Chondrocyte (in vitro differentiated cells): ENCODE results near the gene FAM53B. TPM values are rescaled to one million over a fixed set of nuclear protein-coding genes. Genes with fewer than 3 reads are reported as not detected.

Experiments used
- DNase-seq: peaks from one replicate; pipeline ENCODE4 v3.0.0; 2021; ENCODE audit warnings: mixed read lengths, low spot score
- H3K27ac Mint-ChIP-seq: one replicate; pipeline ENCODE4 v1.8.0; 2021; ENCODE audit warnings: mild to moderate bottlenecking, moderate library complexity, mixed read lengths; ENCODE audit not compliant: unreplicated experiment
- H3K27me3 Mint-ChIP-seq: 2 replicates; pipeline ENCODE4 v1.8.0; 2021; ENCODE audit warnings: low read depth, mixed read lengths
- H3K36me3 Mint-ChIP-seq: 2 replicates; pipeline ENCODE4 v1.8.0; 2021; ENCODE audit warnings: low read depth, mixed read lengths
- H3K4me1 Mint-ChIP-seq: 2 replicates; pipeline ENCODE4 v1.8.0; 2021; ENCODE audit warnings: low read depth, mild to moderate bottlenecking, mixed read lengths
- H3K4me3 Mint-ChIP-seq: one replicate; pipeline ENCODE4 v1.8.0; 2021; ENCODE audit warnings: mild to moderate bottlenecking, moderate library complexity, mixed read lengths; ENCODE audit not compliant: unreplicated experiment
- H3K9me3 Mint-ChIP-seq: 2 replicates; pipeline ENCODE4 v1.8.0; 2021; ENCODE audit warnings: low read depth, mixed read lengths
- total RNA-seq: library from RNA; stranded (reverse); gene quantifications from 3 replicates; pipeline ENCODE4 v1.2.1, GENCODE V29; 2021
- TF ChIP-seq, protein P1 (sequence below): fragments of 200-600 bp; sonication (generic); IDR thresholded peaks from 2 replicates; pipeline ENCODE4 v1.5.0; 2021; ENCODE audit warnings: antibody characterized with exemption, mild to moderate bottlenecking, moderate library complexity

FAM53B gene
- total RNA-seq, 1 donor from 2014 or later, result 16.1 TPM

DNA sequence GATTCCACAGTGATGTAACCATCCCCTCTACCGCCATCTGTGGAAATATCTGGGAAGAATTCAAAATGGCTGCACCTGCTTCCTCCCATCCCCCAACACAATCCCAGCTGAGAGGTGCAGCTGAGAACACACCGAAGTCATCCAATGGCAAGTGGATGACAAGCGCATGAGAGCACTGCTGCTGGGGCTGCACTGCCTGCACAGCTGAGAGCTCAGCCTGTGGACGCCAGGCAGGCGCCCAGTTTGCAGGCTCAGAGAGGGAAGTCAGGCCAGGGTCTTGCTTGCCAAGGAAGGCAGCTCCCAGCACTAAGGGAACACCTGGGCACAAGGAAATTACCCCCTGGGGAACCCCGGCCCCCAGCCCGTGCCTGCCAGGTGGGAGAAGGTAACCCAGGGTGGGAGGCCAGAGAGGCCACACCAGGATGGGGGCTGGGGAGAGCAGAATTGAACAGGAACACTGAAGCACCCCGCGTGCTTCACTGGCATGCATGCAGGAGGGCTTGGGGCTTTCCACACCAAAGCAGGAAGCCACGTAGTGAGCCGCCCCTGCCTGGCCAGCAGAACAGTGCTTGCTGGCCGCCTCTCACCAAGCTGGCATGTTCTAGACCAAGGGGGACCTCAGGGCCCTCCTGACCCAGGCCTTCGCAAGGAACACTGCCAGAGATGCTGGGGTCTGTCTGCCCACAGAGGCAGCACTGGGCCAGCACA lies 46.2 kb downstream of the FAM53B start:
- Mint-ChIP-seq H3K27ac (no peak overlapping the region), H3K4me3 (no peak overlapping the region), H3K27me3 (no peaks in the 10 kb centered on the region), H3K36me3 (peaks cover 17% of the 10 kb centered on the region), H3K9me3 (no peaks in the 10 kb centered on the region), H3K4me1 (peaks cover 23% of the 10 kb centered on the region)
- TF ChIP-seq, protein P1, sequence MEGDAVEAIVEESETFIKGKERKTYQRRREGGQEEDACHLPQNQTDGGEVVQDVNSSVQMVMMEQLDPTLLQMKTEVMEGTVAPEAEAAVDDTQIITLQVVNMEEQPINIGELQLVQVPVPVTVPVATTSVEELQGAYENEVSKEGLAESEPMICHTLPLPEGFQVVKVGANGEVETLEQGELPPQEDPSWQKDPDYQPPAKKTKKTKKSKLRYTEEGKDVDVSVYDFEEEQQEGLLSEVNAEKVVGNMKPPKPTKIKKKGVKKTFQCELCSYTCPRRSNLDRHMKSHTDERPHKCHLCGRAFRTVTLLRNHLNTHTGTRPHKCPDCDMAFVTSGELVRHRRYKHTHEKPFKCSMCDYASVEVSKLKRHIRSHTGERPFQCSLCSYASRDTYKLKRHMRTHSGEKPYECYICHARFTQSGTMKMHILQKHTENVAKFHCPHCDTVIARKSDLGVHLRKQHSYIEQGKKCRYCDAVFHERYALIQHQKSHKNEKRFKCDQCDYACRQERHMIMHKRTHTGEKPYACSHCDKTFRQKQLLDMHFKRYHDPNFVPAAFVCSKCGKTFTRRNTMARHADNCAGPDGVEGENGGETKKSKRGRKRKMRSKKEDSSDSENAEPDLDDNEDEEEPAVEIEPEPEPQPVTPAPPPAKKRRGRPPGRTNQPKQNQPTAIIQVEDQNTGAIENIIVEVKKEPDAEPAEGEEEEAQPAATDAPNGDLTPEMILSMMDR, result no peak
- peak; percentile 80 for DNase-seq

DNA sequence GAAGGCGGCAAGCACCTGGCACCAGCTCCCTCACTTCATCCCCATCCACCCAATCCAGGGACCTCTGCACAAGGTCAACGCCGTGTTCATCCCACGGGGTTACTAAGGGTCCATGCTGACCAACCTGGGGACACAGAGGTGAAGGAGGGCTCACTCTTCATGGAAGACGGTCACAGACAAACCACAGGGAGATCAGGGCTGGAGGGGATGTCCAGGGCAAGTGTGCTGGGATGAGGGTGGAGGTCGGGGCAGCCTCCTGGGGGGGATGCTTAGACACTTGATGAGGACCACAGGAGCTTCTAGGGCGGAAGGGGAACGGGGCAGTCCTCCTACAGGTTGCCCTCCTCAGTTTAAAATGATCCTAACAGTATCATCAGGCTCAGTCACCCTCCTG lies 46.7 kb downstream of the FAM53B start:
- H3K36me3 Mint-ChIP-seq, result peaks cover 17% of the 10 kb centered on the region
- TF ChIP-seq, protein P1, result no peak
- no peak overlapping the region for H3K27ac Mint-ChIP-seq
- H3K27me3 Mint-ChIP-seq, result no peaks in the 10 kb centered on the region
- no peak for DNase-seq
- H3K9me3 Mint-ChIP-seq, result no peaks in the 10 kb centered on the region
- H3K4me3 Mint-ChIP-seq, result no peak overlapping the region
- H3K4me1 Mint-ChIP-seq, result peaks cover 22% of the 10 kb centered on the region

DNA sequence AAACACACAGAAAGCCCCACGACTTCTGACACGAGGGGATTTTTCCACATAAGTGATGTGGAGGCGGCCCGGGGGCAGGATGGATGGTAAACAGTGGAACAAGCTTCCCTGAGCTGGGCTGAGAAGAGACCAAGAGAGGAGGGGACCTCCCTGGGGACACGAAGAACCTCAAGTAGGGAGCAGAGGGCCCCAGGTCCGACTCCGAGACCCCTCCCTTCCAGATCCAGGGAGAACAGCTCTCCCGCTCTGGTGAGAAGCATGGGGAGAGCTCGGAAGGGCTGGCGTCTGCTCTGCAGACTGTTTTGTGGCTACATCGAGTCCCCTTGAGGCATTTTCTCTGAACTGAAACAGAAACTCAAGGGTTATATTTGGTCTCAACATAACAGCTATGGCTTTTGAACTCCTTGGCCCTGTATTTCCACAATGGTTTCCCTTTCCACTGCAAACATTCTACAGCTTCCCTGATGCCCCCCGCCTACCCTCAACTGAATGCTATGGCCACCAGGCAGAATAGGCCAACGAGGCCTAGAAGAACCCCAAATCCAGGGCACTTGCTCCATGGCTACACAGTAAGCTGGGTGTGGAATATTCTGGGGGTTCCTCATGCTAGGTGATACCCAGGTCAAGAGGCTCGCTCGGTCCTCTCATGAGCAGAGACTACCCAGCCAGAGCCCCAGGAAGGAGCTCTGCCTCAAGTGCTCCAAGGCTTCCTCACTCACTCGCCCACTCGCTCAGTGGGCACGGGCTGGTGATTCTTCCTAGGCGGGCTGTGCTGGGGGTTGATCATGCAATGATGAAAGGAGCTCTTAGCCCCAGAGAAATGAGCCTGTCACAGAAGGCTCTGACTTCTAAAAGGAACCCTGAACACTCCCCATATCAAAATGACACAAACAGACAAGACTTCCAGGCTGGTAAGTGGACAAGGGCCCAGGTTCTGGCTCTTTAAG lies 47.5 kb downstream of the FAM53B start:
- H3K27me3 Mint-ChIP-seq, result no peaks in the 10 kb centered on the region

DNA sequence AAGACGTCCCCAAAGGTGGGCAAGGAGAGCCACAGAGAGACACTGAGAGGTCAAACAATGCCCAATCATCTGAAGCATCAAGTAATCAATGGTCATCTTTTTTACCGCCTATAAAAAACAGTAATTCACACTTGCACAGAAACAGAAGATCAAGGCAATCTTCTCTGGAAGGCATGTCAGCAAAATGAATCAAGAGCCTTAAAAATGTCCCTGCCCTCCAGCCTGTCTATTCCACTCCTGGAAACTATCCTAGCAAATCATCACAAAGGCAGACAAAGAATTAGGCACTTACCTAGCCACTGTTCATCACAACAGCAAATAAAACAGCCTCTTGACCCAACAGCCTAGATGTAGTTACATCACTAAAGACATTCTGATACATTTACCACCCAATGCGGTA lies 48.9 kb downstream of the FAM53B start:
- no peak for DNase-seq
- Mint-ChIP-seq H3K4me1 (peaks cover 4% of the 10 kb centered on the region), H3K36me3 (peaks cover 20% of the 10 kb centered on the region), H3K27ac (no peak overlapping the region), H3K4me3 (no peak overlapping the region), H3K9me3 (no peaks in the 10 kb centered on the region), H3K27me3 (no peaks in the 10 kb centered on the region)
- TF ChIP-seq, protein P1, result no peak

More for the DNA sequence above, 47.5 kb downstream of the FAM53B start:
- no peak overlapping the region for H3K4me3 Mint-ChIP-seq
- H3K36me3 Mint-ChIP-seq, result peaks cover 17% of the 10 kb centered on the region
- peaks cover 14% of the 10 kb centered on the region for H3K4me1 Mint-ChIP-seq
- H3K27ac Mint-ChIP-seq, result no peak overlapping the region
- TF ChIP-seq, protein P1, result no peak
- H3K9me3 Mint-ChIP-seq, result no peaks in the 10 kb centered on the region
- DNase-seq, result no peak

DNA sequence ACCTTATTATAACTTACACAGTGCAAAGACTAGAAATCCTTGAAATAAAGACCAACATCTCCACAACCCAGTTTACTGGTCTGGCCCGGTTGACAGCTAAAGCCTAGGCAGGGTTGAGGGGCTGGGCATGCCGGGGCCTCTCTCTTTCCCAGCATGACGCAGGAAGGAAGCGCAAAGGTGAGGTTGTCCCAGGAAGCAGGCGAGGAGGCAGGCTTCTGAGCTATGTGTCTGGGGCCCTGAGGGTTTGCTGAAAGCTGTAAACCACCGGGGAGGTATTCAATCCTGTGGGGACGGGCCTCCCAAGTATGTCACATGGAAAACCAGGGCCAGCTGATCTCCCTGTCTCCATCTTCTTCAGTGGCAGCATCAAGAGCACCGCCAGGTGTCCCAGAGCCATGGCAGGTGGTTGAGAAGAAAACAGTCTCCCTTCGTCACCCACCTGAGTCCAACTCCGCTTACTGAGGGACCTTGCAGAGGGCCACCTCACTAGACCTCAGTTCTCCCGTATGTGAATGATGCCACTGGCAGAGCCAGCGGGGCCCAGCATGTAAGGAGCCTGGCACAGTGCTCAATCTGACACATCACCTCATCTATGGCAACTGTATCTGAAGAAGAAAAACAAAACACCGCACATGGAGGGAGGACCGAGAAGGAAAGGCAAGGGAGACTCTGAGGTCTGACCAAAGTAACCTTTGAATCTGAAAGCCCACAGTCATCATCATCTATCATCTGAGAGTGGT lies 49.5 kb downstream of the FAM53B start:
- Mint-ChIP-seq H3K27ac (no peak overlapping the region), H3K4me1 (peaks cover 4% of the 10 kb centered on the region), H3K9me3 (no peaks in the 10 kb centered on the region), H3K36me3 (peaks cover 20% of the 10 kb centered on the region), H3K4me3 (no peak overlapping the region), H3K27me3 (no peaks in the 10 kb centered on the region)
- no peak for DNase-seq
- TF ChIP-seq, protein P1, result no peak
